ENCODE results near the gene AHSA1. TPM values are rescaled to one million over a fixed set of nuclear protein-coding genes. Genes with fewer than 3 reads are reported as not detected.

AHSA1 gene
- total RNA-seq, 2 donors from 2014 or later: 144 to 267 TPM

- intact Hi-C loops (cut with DNase I): loop anchor here (2.0 to 10.0 kb wide), 5 partner anchors 81 to 301 kb away; partner anchors contain the start of genes ALKBH1, SAMD15, SLIRP and SPTLC2
- Histone ChIP-seq H3K4me3 (peak overlapping the region; percentile 71 to 84), H3K36me3 (peaks cover 6 to 16% of the 10 kb centered on the region in 2 donors), H3K27ac (peak overlapping the region; percentile 92 to 97), H3K27me3 (replicated peaks; ENCODE audit: insufficient read depth) (no peaks in the 10 kb centered on the region), H3K9me3 (no peaks in the 10 kb centered on the region), H3K4me1 (replicated peaks) (no peaks in the 10 kb centered on the region)
- peak; percentile 7 for DNase-seq (ENCODE audit: low spot score)
- TF ChIP-seq CTCF (IDR thresholded peaks at IDR 0.05) (no peak), POLR2A (IDR thresholded peaks at IDR 0.05) (no peak), POLR2AphosphoS5 (IDR thresholded peaks at IDR 0.05) (no peak)
- WGBS: under 1% methylated on average over 29 of the region's 29 CpGs
These were observed 507 bp downstream of the AHSA1 start for GRCh38 chr14:77458249-77458950.

GRCh38 chr14:77459072-77459723 is 1.3 kb downstream of the AHSA1 start:
- peak overlapping the region in 1 of 2 donors; percentile 97 for H3K27ac ChIP-seq

GRCh38 chr14:77467801-77468200 is 9.9 kb downstream of the AHSA1 start:
- TF ChIP-seq POLR2AphosphoS5 (IDR thresholded peaks at IDR 0.05): no peak
- TF ChIP-seq POLR2A (IDR thresholded peaks at IDR 0.05): no peak
- no peak for TF ChIP-seq CTCF (IDR thresholded peaks at IDR 0.05)
- Histone ChIP-seq H3K27ac (no peak overlapping the region), H3K4me3 (no peak overlapping the region), H3K36me3 (peaks cover 15 to 17% of the 10 kb centered on the region in 2 donors), H3K27me3 (replicated peaks; ENCODE audit: insufficient read depth) (no peaks in the 10 kb centered on the region), H3K9me3 (no peaks in the 10 kb centered on the region), H3K4me1 (replicated peaks) (no peaks in the 10 kb centered on the region)
- 75% methylated on average over 5 of the region's 5 CpGs for WGBS
- intact Hi-C loops (cut with DNase I): no loop called here
- no peak for DNase-seq (ENCODE audit: low spot score)

More at GRCh38 chr14:77459072-77459723, 1.3 kb downstream of the AHSA1 start:
- WGBS: 25% methylated on average over 13 of the region's 13 CpGs
- H3K4me3 ChIP-seq: peak overlapping the region; percentile 71 to 84
- peaks cover 6 to 22% of the 10 kb centered on the region in 2 donors for H3K36me3 ChIP-seq
- TF ChIP-seq POLR2A (IDR thresholded peaks at IDR 0.05) (no peak), CTCF (IDR thresholded peaks at IDR 0.05) (peak in 3 of 4 experiments; percentile 49 to 60 (median 54)), POLR2AphosphoS5 (IDR thresholded peaks at IDR 0.05) (peak; percentile 8)
- no peaks in the 10 kb centered on the region for H3K27me3 ChIP-seq (replicated peaks; ENCODE audit: insufficient read depth)
- intact Hi-C loops (cut with DNase I): loop anchor here (2.0 to 10.0 kb wide), 5 partner anchors 82 to 302 kb away; partner anchors contain the start of genes ALKBH1, SAMD15, SLIRP and SPTLC2
- H3K4me1 ChIP-seq (replicated peaks): no peaks in the 10 kb centered on the region
- peak; percentile 54 for DNase-seq (ENCODE audit: low spot score)
- H3K9me3 ChIP-seq: no peaks in the 10 kb centered on the region

GRCh38 chr14:77469067-77469505 is 11.2 kb downstream of the AHSA1 start:
- Histone ChIP-seq H3K27ac (no peak overlapping the region), H3K4me1 (replicated peaks) (no peaks in the 10 kb centered on the region), H3K36me3 (peaks cover 7 to 15% of the 10 kb centered on the region in 2 donors), H3K4me3 (no peak overlapping the region), H3K27me3 (replicated peaks; ENCODE audit: insufficient read depth) (no peaks in the 10 kb centered on the region), H3K9me3 (no peaks in the 10 kb centered on the region)
- WGBS: 80% methylated on average over 14 of the region's 14 CpGs
- intact Hi-C loops (cut with DNase I): no loop called here
- no peak for TF ChIP-seq POLR2A (IDR thresholded peaks at IDR 0.05)
- no peak for DNase-seq (ENCODE audit: low spot score)

GRCh38 chr14:77469539-77469938 is 11.6 kb downstream of the AHSA1 start:
- no peak for DNase-seq (ENCODE audit: low spot score)
- Histone ChIP-seq H3K27ac (no peak overlapping the region), H3K4me1 (replicated peaks) (no peaks in the 10 kb centered on the region), H3K9me3 (no peaks in the 10 kb centered on the region), H3K27me3 (replicated peaks; ENCODE audit: insufficient read depth) (no peaks in the 10 kb centered on the region), H3K4me3 (no peak overlapping the region), H3K36me3 (peaks cover 2 to 14% of the 10 kb centered on the region in 2 donors)
- WGBS: 92% methylated on average over 1 of the region's 1 CpG
- TF ChIP-seq CTCF (IDR thresholded peaks at IDR 0.05) (no peak), POLR2A (IDR thresholded peaks at IDR 0.05) (no peak), POLR2AphosphoS5 (IDR thresholded peaks at IDR 0.05) (no peak)
- intact Hi-C loops (cut with DNase I): no loop called here
